ENCODE measurements around the gene TTLL10. TPM values are rescaled to one million over a fixed set of nuclear protein-coding genes. Genes with fewer than 3 reads are reported as not detected.

The TTLL10 gene
- polyA plus RNA-seq, 1 donor (not counting 4 experiments of a cell fraction or from before 2014, with no cell fraction given) = not detected

DNA sequence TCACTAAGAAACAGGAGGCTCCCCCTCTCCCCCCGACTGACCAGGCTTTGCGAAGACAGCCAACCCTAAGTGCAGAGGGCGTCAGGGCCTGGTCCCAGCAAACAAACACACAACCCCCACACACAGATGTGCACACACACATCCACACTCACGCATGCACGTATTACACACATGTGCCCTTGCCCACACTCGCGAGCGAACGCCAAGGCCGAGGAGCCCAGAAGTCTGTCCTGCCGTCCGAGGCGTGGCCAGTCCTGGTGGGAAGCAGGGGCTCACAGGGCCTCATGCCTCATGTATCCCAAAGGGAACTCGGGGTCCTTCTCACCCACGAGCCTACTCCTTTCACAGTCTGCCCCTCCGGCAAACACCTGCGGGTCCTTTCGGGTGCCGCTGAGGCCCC, 56.1 kb downstream of the TTLL10 start:
- no peak for TF ChIP-seq CTCF (optimal IDR thresholded peaks at IDR 0.05 in 1 of 3, IDR thresholded peaks at IDR 0.05 in 1 of 3, conservative IDR thresholded peaks at IDR 0.05 in 1 of 3; ENCODE audit: extremely low read depth in 1 of 3, insufficient read depth in 2 of 3, low read length in 3 of 3)
- TF ChIP-seq EZH2 (IDR thresholded peaks at IDR 0.05; ENCODE audit: low read length) = no peak
- DNase-seq (ENCODE audit: low read depth, low spot score) = no peak
- Histone ChIP-seq H4K20me1 (ENCODE audit: control insufficient read depth, extremely low read depth, insufficient read depth, low read length) (peaks cover 5% of the 10 kb centered on the region), H3K9ac (ENCODE audit: control insufficient read depth, extremely low read depth, insufficient read depth, low read length) (no peak overlapping the region), H3K27ac (ENCODE audit: control insufficient read depth, insufficient read depth, low read length) (no peak overlapping the region), H3K79me2 (ENCODE audit: control insufficient read depth, insufficient read depth, low read length) (peaks cover 81% of the 10 kb centered on the region), H3K4me3 (ENCODE audit: control insufficient read depth in 2 of 3, extremely low read depth in 1 of 3, insufficient read depth in 2 of 3, low read depth in 1 of 3, low read length in 3 of 3) (no peak overlapping the region), H3K4me1 (ENCODE audit: control insufficient read depth, extremely low read depth, insufficient read depth, low read length) (peaks cover 8% of the 10 kb centered on the region), H3K36me3 (ENCODE audit: control insufficient read depth in 2 of 2, extremely low read depth in 1 of 2, insufficient read depth in 2 of 2, low read length in 2 of 2) (peaks cover 13 to 35% of the 10 kb centered on the region in 2 experiments), H2AFZ (ENCODE audit: control insufficient read depth, low read length) (no peak overlapping the region), H3K4me2 (ENCODE audit: control insufficient read depth, extremely low read depth, insufficient read depth, low read depth, low read length) (no peak overlapping the region), H3K27me3 (ENCODE audit: control insufficient read depth, extremely low read depth, insufficient read depth, low read length) (no peaks in the 10 kb centered on the region), H3K9me3 (ENCODE audit: control insufficient read depth, low read depth, low read length) (peaks cover 4% of the 10 kb centered on the region), H3K9me1 (ENCODE audit: control insufficient read depth, extremely low read depth, insufficient read depth, low read length) (no peaks in the 10 kb centered on the region)
- dilution Hi-C loops (cut with MboI; ENCODE audit: extremely low pct_ligation_motif_present, low sequenced_read_pairs) = no loop called here
- FAIRE-seq = no peak

- dilution Hi-C loops (cut with MboI; ENCODE audit: extremely low pct_ligation_motif_present, low sequenced_read_pairs) = no loop called here
- H4K20me1 ChIP-seq (ENCODE audit: control insufficient read depth, extremely low read depth, insufficient read depth, low read length) = peaks cover 5% of the 10 kb centered on the region
- no peaks in the 10 kb centered on the region for H3K27me3 ChIP-seq (ENCODE audit: control insufficient read depth, extremely low read depth, insufficient read depth, low read length)
- FAIRE-seq (peak; percentile 52), DNase-seq (ENCODE audit: low read depth, low spot score) (no peak)
- peaks cover 8% of the 10 kb centered on the region for H3K4me1 ChIP-seq (ENCODE audit: control insufficient read depth, extremely low read depth, insufficient read depth, low read length)
- H3K79me2 ChIP-seq (ENCODE audit: control insufficient read depth, insufficient read depth, low read length) = peaks cover 72% of the 10 kb centered on the region
- TF ChIP-seq CTCF (optimal IDR thresholded peaks at IDR 0.05 in 1 of 3, IDR thresholded peaks at IDR 0.05 in 1 of 3, conservative IDR thresholded peaks at IDR 0.05 in 1 of 3; ENCODE audit: extremely low read depth in 1 of 3, insufficient read depth in 2 of 3, low read length in 3 of 3) (peak; percentile 28 to 45 (median 40)), EZH2 (IDR thresholded peaks at IDR 0.05; ENCODE audit: low read length) (no peak)
- peaks cover 4% of the 10 kb centered on the region for H3K9me3 ChIP-seq (ENCODE audit: control insufficient read depth, low read depth, low read length)
- peak overlapping the region; percentile 92 for H3K4me2 ChIP-seq (ENCODE audit: control insufficient read depth, extremely low read depth, insufficient read depth, low read depth, low read length)
- H3K4me3 ChIP-seq (ENCODE audit: control insufficient read depth in 2 of 3, extremely low read depth in 1 of 3, insufficient read depth in 2 of 3, low read depth in 1 of 3, low read length in 3 of 3) = peak overlapping the region; percentile 82 to 93 (median 91)
- peak overlapping the region; percentile 79 for H3K27ac ChIP-seq (ENCODE audit: control insufficient read depth, insufficient read depth, low read length)
- peak overlapping the region; percentile 68 for H2AFZ ChIP-seq (ENCODE audit: control insufficient read depth, low read length)
- peak overlapping the region; percentile 96 for H3K9ac ChIP-seq (ENCODE audit: control insufficient read depth, extremely low read depth, insufficient read depth, low read length)
- peaks cover 10 to 33% of the 10 kb centered on the region in 2 experiments for H3K36me3 ChIP-seq (ENCODE audit: control insufficient read depth in 2 of 2, extremely low read depth in 1 of 2, insufficient read depth in 2 of 2, low read length in 2 of 2)
- H3K9me1 ChIP-seq (ENCODE audit: control insufficient read depth, extremely low read depth, insufficient read depth, low read length) = no peaks in the 10 kb centered on the region
Measured at GRCh38 chr1:1230656-1231399, 57.1 kb downstream of the TTLL10 start.

Measured in keratinocyte (primary cell).